ENCODE data around the gene HGF. TPM values are rescaled to one million over a fixed set of nuclear protein-coding genes. Genes with fewer than 3 reads are reported as not detected.

Gene HGF
- total and polyA plus RNA-seq, 3 experiments from 2014 or later, result not detected

GRCh38 chr7:81745637-81746036 is 24.2 kb downstream of the HGF start:
- Histone ChIP-seq H3K9me3 (ENCODE audit: low read length) (no peaks in the 10 kb centered on the region), H3K36me3 (ENCODE audit: insufficient read depth, low read length) (no peaks in the 10 kb centered on the region), H3K27ac (ENCODE audit: low read depth, low read length) (no peak overlapping the region), H3K27me3 (ENCODE audit: insufficient read depth, low read length, poor library complexity, severe bottlenecking) (no peaks in the 10 kb centered on the region), H3K4me3 (ENCODE audit: low read length) (no peak overlapping the region), H3K4me1 (ENCODE audit: insufficient read depth, low read length) (no peaks in the 10 kb centered on the region)
- DNase-seq, result no peak
- Mint-ChIP-seq H3K4me3 (no peak overlapping the region), H3K9me3 (peaks cover 0 to 28% (median 9%) of the 10 kb centered on the region in 5 donors), H3K36me3 (no peaks in the 10 kb centered on the region), H3K27me3 (no peaks in the 10 kb centered on the region), H3K27ac (no peak overlapping the region), H3K4me1 (no peaks in the 10 kb centered on the region)
- ChIA-PET CTCF (no interaction called here), POLR2A (no interaction called here)

DNA sequence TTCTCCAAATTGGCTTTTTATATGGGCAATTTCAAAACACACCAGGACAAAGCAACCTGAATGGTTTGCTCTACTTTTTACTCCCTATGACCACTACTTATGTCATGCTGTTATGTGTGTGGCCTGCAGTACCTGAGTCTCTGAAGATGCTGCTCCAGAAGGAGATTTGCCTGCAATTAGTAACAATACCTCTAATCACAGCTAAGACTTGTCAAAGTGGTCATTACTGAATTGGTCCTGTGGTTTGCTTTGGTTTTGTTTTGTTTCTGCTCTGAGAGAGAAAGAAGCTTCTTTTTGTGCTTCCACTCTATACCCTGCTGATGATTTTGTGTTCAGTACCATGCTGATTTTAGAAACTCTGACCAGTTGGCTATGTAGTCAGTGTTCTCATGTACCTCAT is 25.5 kb downstream of the HGF start:
- Histone ChIP-seq H3K27ac (ENCODE audit: low read depth, low read length) (no peak overlapping the region), H3K4me3 (ENCODE audit: low read length) (no peak overlapping the region), H3K9me3 (ENCODE audit: low read length) (no peaks in the 10 kb centered on the region), H3K36me3 (ENCODE audit: insufficient read depth, low read length) (no peaks in the 10 kb centered on the region), H3K27me3 (ENCODE audit: insufficient read depth, low read length, poor library complexity, severe bottlenecking) (no peaks in the 10 kb centered on the region), H3K4me1 (ENCODE audit: insufficient read depth, low read length) (no peaks in the 10 kb centered on the region)
- ChIA-PET CTCF (no interaction called here), POLR2A (no interaction called here)
- Mint-ChIP-seq H3K27me3 (no peaks in the 10 kb centered on the region), H3K4me3 (no peak overlapping the region), H3K36me3 (no peaks in the 10 kb centered on the region), H3K4me1 (no peaks in the 10 kb centered on the region), H3K9me3 (peaks cover 0 to 28% (median 11%) of the 10 kb centered on the region in 5 donors), H3K27ac (no peak overlapping the region)
- no peak for DNase-seq

GRCh38 chr7:81743665-81744064 is 26.2 kb downstream of the HGF start:
- Histone ChIP-seq H3K4me3 (ENCODE audit: low read length) (no peak overlapping the region), H3K27ac (ENCODE audit: low read depth, low read length) (no peak overlapping the region), H3K4me1 (ENCODE audit: insufficient read depth, low read length) (no peaks in the 10 kb centered on the region), H3K9me3 (ENCODE audit: low read length) (no peaks in the 10 kb centered on the region), H3K36me3 (ENCODE audit: insufficient read depth, low read length) (no peaks in the 10 kb centered on the region), H3K27me3 (ENCODE audit: insufficient read depth, low read length, poor library complexity, severe bottlenecking) (no peaks in the 10 kb centered on the region)
- no peak overlapping the region for H3K4me3 Mint-ChIP-seq
- POLR2A ChIA-PET, result no interaction called here
- DNase-seq, result no peak
- no peaks in the 10 kb centered on the region for H3K4me1 Mint-ChIP-seq
- no peak overlapping the region for H3K27ac Mint-ChIP-seq
- CTCF ChIA-PET, result no interaction called here
- H3K36me3 Mint-ChIP-seq, result no peaks in the 10 kb centered on the region
- no peaks in the 10 kb centered on the region for H3K27me3 Mint-ChIP-seq
- H3K9me3 Mint-ChIP-seq, result peaks cover 0 to 31% (median 13%) of the 10 kb centered on the region in 5 donors

GRCh38 chr7:81743201-81743600 is 26.6 kb downstream of the HGF start:
- Histone ChIP-seq H3K9me3 (ENCODE audit: low read length) (no peaks in the 10 kb centered on the region), H3K27me3 (ENCODE audit: insufficient read depth, low read length, poor library complexity, severe bottlenecking) (no peaks in the 10 kb centered on the region), H3K4me3 (ENCODE audit: low read length) (no peak overlapping the region), H3K27ac (ENCODE audit: low read depth, low read length) (no peak overlapping the region), H3K4me1 (ENCODE audit: insufficient read depth, low read length) (no peaks in the 10 kb centered on the region), H3K36me3 (ENCODE audit: insufficient read depth, low read length) (no peaks in the 10 kb centered on the region)
- H3K4me3 Mint-ChIP-seq, result no peak overlapping the region
- no peaks in the 10 kb centered on the region for H3K27me3 Mint-ChIP-seq
- H3K9me3 Mint-ChIP-seq, result peaks cover 0 to 27% (median 11%) of the 10 kb centered on the region in 5 donors
- CTCF ChIA-PET, result no interaction called here
- POLR2A ChIA-PET, result no interaction called here
- H3K36me3 Mint-ChIP-seq, result no peaks in the 10 kb centered on the region
- H3K4me1 Mint-ChIP-seq, result no peaks in the 10 kb centered on the region
- H3K27ac Mint-ChIP-seq, result no peak overlapping the region
- no peak for DNase-seq

- no peaks in the 10 kb centered on the region for H3K27me3 Mint-ChIP-seq
These were observed 29.4 kb downstream of the HGF start for GRCh38 chr7:81740403-81740802.

DNA sequence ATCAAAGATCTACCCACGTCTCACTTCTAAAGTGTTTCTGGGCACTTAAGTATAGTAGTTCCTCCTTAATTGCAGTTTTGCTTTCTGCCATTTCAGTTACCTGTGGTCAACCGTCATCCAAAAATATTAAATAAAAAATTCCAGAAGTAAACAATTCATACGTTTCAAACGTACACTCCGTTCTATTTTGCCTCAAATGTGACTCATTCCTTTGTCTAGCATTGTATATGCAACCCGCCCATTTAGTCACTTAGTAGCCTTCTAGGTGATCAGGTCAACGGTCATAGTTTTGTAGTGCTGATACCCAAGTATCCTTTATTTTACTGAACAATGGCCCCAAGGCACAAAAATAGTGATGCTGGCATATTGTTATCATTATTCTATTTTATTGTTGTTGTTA is 33.8 kb downstream of the HGF start:
- ChIA-PET CTCF (no interaction called here), POLR2A (no interaction called here)
- no peaks in the 10 kb centered on the region for H3K4me1 Mint-ChIP-seq
- Histone ChIP-seq H3K27ac (ENCODE audit: low read depth, low read length) (no peak overlapping the region), H3K27me3 (ENCODE audit: insufficient read depth, low read length, poor library complexity, severe bottlenecking) (no peaks in the 10 kb centered on the region), H3K36me3 (ENCODE audit: insufficient read depth, low read length) (no peaks in the 10 kb centered on the region), H3K4me3 (ENCODE audit: low read length) (no peak overlapping the region), H3K9me3 (ENCODE audit: low read length) (no peaks in the 10 kb centered on the region), H3K4me1 (ENCODE audit: insufficient read depth, low read length) (no peaks in the 10 kb centered on the region)
- no peaks in the 10 kb centered on the region for H3K27me3 Mint-ChIP-seq
- no peaks in the 10 kb centered on the region for H3K36me3 Mint-ChIP-seq
- H3K27ac Mint-ChIP-seq, result no peak overlapping the region
- peaks cover 5 to 32% (median 12%) of the 10 kb centered on the region in 5 donors for H3K9me3 Mint-ChIP-seq
- H3K4me3 Mint-ChIP-seq, result no peak overlapping the region
- DNase-seq, result no peak

More at GRCh38 chr7:81740403-81740802, 29.4 kb downstream of the HGF start:
- Histone ChIP-seq H3K9me3 (ENCODE audit: low read length) (no peaks in the 10 kb centered on the region), H3K4me3 (ENCODE audit: low read length) (no peak overlapping the region), H3K27me3 (ENCODE audit: insufficient read depth, low read length, poor library complexity, severe bottlenecking) (no peaks in the 10 kb centered on the region), H3K4me1 (ENCODE audit: insufficient read depth, low read length) (no peaks in the 10 kb centered on the region), H3K36me3 (ENCODE audit: insufficient read depth, low read length) (no peaks in the 10 kb centered on the region), H3K27ac (ENCODE audit: low read depth, low read length) (no peak overlapping the region)
- Mint-ChIP-seq H3K4me3 (no peak overlapping the region), H3K9me3 (peaks cover 5 to 26% (median 13%) of the 10 kb centered on the region in 5 donors), H3K36me3 (no peaks in the 10 kb centered on the region), H3K4me1 (no peaks in the 10 kb centered on the region), H3K27ac (no peak overlapping the region)
- no peak for DNase-seq
- POLR2A ChIA-PET, result no interaction called here
- CTCF ChIA-PET, result no interaction called here

DNA sequence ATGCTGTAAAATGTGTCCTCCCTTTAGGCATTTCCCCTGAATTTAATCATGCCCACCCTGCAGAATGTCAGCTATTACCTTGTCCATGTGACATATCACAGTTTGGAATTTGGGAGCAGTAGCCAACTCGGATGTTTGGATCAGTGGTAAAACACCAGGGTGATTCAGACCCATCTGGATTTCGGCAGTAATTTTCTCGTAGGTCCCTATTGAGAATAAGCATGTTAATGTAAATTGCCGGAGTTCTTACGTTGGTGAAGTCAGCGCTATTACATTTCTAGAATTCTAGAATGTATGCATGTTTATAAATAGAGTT is 44.1 kb downstream of the HGF start:
- CTCF ChIA-PET, result no interaction called here
- no peaks in the 10 kb centered on the region for H3K4me1 Mint-ChIP-seq
- H3K9me3 Mint-ChIP-seq, result peaks cover 0 to 17% (median 3%) of the 10 kb centered on the region in 5 donors
- no peaks in the 10 kb centered on the region for H3K36me3 ChIP-seq (ENCODE audit: insufficient read depth, low read length)
- no peak overlapping the region for H3K4me3 Mint-ChIP-seq
- POLR2A ChIA-PET, result no interaction called here
- no peak overlapping the region for H3K27ac Mint-ChIP-seq
- DNase-seq, result no peak
- H3K4me3 ChIP-seq (ENCODE audit: low read length), result no peak overlapping the region
- H3K27me3 Mint-ChIP-seq, result no peaks in the 10 kb centered on the region
- H3K27me3 ChIP-seq (ENCODE audit: insufficient read depth, low read length, poor library complexity, severe bottlenecking), result no peaks in the 10 kb centered on the region
- H3K9me3 ChIP-seq (ENCODE audit: low read length), result no peaks in the 10 kb centered on the region
- no peaks in the 10 kb centered on the region for H3K4me1 ChIP-seq (ENCODE audit: insufficient read depth, low read length)
- H3K27ac ChIP-seq (ENCODE audit: low read depth, low read length), result no peak overlapping the region
- no peaks in the 10 kb centered on the region for H3K36me3 Mint-ChIP-seq

DNA sequence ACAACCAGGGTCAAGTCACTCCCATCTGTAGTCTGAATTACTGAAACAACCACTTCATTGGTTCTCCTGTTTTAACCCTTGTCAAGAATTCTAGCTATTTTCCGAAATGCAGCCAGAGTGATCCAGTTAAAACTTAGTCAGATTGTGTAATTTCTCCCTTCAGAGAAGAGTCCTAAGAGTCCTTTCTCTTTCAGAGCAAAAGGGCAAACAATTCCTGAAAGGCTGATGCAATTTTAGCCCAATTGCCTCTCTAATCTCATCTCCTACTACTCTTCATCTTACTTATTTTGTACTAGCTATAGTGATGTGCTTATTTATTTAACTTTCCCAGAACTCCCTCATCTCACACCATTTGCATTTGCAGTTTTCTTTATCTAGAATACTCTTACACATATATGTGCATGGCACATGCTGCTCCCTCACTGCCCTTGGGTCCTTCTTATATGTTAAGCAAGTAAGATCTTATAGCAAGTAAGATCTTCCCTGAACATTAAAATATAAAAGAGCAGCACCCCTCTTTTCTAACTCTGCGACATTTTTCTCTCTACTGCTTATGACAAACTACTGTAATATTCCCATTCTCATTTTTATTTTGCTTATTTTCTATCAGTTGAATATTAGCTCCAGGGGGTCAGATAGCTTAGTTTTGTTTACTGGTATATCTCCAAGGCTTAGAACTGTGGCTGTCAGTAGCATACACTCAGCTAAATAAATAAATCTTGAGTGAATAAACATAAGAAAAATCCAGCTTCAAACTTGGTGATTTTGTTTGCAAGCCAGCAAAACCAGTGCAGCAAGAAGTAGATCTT is 44.6 kb downstream of the HGF start:
- Mint-ChIP-seq H3K27me3 (no peaks in the 10 kb centered on the region), H3K36me3 (no peaks in the 10 kb centered on the region)

More for the DNA sequence above, 44.6 kb downstream of the HGF start:
- ChIA-PET POLR2A (no interaction called here), CTCF (no interaction called here)
- Mint-ChIP-seq H3K4me3 (no peak overlapping the region), H3K27ac (no peak overlapping the region), H3K4me1 (no peaks in the 10 kb centered on the region), H3K9me3 (peaks cover 0 to 17% (median 6%) of the 10 kb centered on the region in 5 donors)
- no peak overlapping the region for H3K27ac ChIP-seq (ENCODE audit: low read depth, low read length)
- no peaks in the 10 kb centered on the region for H3K36me3 ChIP-seq (ENCODE audit: insufficient read depth, low read length)
- H3K9me3 ChIP-seq (ENCODE audit: low read length), result no peaks in the 10 kb centered on the region
- H3K4me3 ChIP-seq (ENCODE audit: low read length), result no peak overlapping the region
- H3K4me1 ChIP-seq (ENCODE audit: insufficient read depth, low read length), result no peaks in the 10 kb centered on the region
- no peak for DNase-seq
- no peaks in the 10 kb centered on the region for H3K27me3 ChIP-seq (ENCODE audit: insufficient read depth, low read length, poor library complexity, severe bottlenecking)

All from CD8-positive, alpha-beta memory T cell (primary cell).